Measurements from ENCODE around the gene SPNS3. TPM values are rescaled to one million over a fixed set of nuclear protein-coding genes. Genes with fewer than 3 reads are reported as not detected.

Gene SPNS3
- total and polyA plus RNA-seq, 10 donors: 1.1 to 7.2 (median 3.9) TPM

DNA sequence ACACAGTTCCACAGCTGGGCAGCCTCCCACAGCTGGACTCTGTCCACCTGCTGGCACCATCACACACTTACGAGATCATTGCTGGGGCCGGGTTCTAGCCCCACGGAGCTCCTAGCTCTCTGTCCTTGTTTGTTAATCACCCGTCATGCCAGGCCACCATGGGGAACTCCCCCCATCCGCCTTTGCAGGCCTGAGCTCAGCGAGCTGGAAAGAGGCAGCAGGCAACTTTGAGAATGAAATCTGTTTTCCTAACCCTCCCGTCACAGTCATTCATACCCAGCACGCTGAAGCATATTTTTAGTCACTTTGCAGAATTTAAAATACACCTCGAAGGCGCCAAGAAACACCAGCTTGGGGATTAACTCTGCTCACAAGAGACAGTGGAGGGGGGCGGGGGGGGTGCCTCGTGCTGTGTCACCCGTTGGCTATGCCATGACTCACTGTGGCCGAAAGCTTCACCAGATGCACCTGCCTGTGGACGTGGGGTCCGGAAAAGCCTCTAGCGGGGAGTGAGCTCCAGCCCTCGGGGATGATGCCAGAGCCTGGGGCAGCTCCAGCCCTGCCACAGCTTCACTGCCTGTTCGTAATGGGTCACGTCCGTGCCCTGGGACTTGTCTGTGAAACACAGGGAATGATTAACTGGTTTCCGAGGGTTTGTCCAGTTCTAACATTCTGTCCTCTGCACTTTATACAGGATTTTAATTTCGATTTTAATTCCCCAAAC, 63.5 kb downstream of the SPNS3 start:
- Histone ChIP-seq H3K4me1 (peaks cover 26 to 67% (median 49%) of the 10 kb centered on the region in 6 donors), H3K4me3 (no peak overlapping the region), H3K36me3 (no peaks in the 10 kb centered on the region), H3K27ac (no peak overlapping the region), H3K27me3 (replicated peaks in 1 of 7) (peaks cover 0 to 43% (median 21%) of the 10 kb centered on the region in 7 donors), H3K9me3 (no peaks in the 10 kb centered on the region)
- intact Hi-C loops (cut with DNase I; ENCODE audit: low total_unique reads): no loop called here
- 65 to 76% (median 69%) methylated on average over 20 to 23 of the region's 23 CpGs for WGBS, 5 donors
- DNase-seq: no peak
- TF ChIP-seq, protein P1, sequence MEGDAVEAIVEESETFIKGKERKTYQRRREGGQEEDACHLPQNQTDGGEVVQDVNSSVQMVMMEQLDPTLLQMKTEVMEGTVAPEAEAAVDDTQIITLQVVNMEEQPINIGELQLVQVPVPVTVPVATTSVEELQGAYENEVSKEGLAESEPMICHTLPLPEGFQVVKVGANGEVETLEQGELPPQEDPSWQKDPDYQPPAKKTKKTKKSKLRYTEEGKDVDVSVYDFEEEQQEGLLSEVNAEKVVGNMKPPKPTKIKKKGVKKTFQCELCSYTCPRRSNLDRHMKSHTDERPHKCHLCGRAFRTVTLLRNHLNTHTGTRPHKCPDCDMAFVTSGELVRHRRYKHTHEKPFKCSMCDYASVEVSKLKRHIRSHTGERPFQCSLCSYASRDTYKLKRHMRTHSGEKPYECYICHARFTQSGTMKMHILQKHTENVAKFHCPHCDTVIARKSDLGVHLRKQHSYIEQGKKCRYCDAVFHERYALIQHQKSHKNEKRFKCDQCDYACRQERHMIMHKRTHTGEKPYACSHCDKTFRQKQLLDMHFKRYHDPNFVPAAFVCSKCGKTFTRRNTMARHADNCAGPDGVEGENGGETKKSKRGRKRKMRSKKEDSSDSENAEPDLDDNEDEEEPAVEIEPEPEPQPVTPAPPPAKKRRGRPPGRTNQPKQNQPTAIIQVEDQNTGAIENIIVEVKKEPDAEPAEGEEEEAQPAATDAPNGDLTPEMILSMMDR (IDR thresholded peaks at IDR 0.05 in 8 of 11, conservative IDR thresholded peaks at IDR 0.05 in 3 of 11): no peak
- TF ChIP-seq POLR2A (IDR thresholded peaks at IDR 0.05) (no peak), POLR2AphosphoS5 (IDR thresholded peaks at IDR 0.05) (no peak)

DNA sequence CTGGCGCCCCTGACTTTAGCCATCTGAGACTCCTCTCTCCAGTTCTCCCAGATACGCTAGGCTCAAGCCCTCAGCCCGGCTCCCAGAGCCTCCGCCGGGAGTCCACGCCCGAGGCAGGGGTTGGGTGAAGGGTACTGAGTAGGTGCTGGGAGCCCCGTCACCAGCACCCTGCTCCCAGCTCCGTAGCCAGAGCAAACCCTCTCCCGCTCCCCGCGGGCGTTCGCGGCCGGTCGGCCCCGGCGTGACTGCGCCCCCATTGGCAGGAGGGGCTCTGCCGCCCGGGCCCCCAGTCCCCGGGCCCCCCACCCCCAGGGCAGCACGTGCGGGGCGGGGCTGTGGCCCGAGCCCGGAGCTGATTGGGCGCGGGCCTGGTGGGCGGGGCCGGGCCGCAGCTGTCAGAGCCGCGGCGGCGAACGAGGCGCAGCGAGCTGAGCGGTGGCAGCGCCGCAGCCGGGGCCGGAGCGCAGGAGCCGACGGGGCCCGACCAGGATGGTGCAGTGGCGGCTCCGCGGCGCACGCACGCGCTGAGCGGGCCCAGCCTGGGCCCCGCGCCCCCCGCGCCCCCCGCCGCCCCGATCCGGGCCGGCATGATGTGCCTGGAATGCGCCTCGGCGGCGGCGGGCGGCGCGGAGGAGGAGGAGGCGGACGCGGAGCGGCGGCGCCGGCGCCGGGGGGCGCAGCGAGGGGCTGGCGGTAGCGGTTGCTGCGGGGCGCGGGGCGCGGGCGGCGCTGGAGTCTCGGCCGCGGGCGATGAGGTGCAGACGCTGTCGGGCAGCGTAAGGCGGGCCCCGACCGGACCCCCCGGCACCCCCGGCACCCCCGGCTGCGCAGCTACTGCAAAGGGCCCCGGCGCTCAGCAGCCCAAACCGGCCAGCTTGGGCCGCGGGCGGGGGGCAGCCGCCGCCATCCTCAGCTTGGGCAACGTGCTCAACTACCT, 65.0 kb downstream of the SPNS3 start, which contains the start of gene SPNS2:
TSS of gene SPNS2 (plus strand) at position 421 of the 937 bp plus-strand sequence. CDS start at position 588, 167 bp downstream.
- intact Hi-C loops (cut with DNase I; ENCODE audit: low total_unique reads): no loop called here
- WGBS, 5 donors: 1 to 3% (median 2%) methylated on average over 20 to 117 of the region's 117 CpGs
- Histone ChIP-seq H3K4me1 (peaks cover 26 to 68% (median 49%) of the 10 kb centered on the region in 6 donors), H3K36me3 (no peaks in the 10 kb centered on the region), H3K9me3 (no peaks in the 10 kb centered on the region), H3K4me3 (peak within 1 kb of the TSS; percentile 45 to 80 (median 62)), H3K27ac (peak within 1 kb of the TSS; percentile 23 to 81 (median 70)), H3K27me3 (replicated peaks in 1 of 7) (peaks cover 0 to 58% (median 21%) of the 10 kb centered on the region in 7 donors)
- DNase-seq: peak; percentile 91
- peak in 1 of 3 donors; percentile 21 for TF ChIP-seq POLR2A (IDR thresholded peaks at IDR 0.05)
- TF ChIP-seq POLR2AphosphoS5 (IDR thresholded peaks at IDR 0.05): peak in 2 of 3 donors; percentile 74 to 79
- TF ChIP-seq, protein P1 (IDR thresholded peaks at IDR 0.05 in 8 of 11, conservative IDR thresholded peaks at IDR 0.05 in 3 of 11): no peak

DNA sequence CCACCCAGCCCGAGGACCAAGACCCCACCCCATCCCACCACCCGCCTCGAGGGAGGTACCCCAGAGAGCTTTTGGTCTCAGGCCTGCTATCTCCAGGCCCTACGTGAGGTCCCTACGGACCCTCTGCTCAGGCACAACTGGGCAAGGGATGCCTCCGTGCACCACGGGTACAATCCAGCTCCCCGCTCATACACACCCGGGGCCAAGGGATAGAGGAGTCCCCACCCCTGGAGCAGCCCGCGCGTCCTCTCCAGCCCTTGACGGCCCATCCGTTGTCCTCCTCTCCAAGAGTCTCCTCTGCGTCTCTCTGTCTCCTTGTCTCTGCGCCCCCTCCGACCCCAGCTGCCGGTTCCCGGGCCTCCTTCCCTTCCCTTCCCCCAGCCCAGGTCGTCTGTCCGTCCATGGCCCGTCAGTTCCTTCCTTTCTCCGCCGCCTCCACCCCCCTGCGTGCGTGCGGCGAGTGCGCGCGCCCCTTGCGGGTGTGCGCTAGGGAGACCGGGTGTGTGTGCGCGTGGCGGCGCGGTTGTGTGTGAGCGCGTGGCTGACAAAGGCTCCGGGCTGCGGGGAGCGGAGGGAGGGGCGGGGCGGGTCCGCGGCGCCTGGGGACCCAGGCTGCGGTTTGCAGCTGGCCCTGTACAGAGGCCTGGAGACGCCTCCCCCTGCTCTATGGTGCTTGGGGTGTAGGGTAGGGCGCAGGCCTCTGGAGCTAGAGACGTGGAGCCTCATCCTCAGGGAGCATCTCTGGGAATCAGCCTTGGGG, 65.9 kb downstream of the SPNS3 start:
- 0 to 2% (median 1%) methylated on average over 36 to 53 of the region's 53 CpGs for WGBS, 5 donors
- peaks cover 0 to 67% (median 21%) of the 10 kb centered on the region in 7 donors for H3K27me3 ChIP-seq (replicated peaks in 1 of 7)
- H3K27ac ChIP-seq: peak overlapping the region; percentile 23 to 81 (median 70)
- H3K9me3 ChIP-seq: no peaks in the 10 kb centered on the region
- H3K36me3 ChIP-seq: no peaks in the 10 kb centered on the region
- TF ChIP-seq POLR2A (IDR thresholded peaks at IDR 0.05): no peak
- TF ChIP-seq POLR2AphosphoS5 (IDR thresholded peaks at IDR 0.05): peak; percentile 7 to 83 (median 75)
- TF ChIP-seq, protein P1 (IDR thresholded peaks at IDR 0.05 in 8 of 11, conservative IDR thresholded peaks at IDR 0.05 in 3 of 11): peak in 1 of 11 experiments; percentile 12
- DNase-seq: peak; percentile 85
- peak overlapping the region; percentile 45 to 80 (median 62) for H3K4me3 ChIP-seq
- H3K4me1 ChIP-seq: peaks cover 33 to 77% (median 56%) of the 10 kb centered on the region in 6 donors
- intact Hi-C loops (cut with DNase I; ENCODE audit: low total_unique reads): no loop called here

All from spleen (tissue), 11 donors.